Activated naive CD4-positive, alpha-beta T cell treated with anti-CD3 and anti-CD28 coated beads, Interleukin-2, amount 50 U/mL, for 16 hours (primary cell): ENCODE data around the gene RCCD1.
A peak's percentile ranks its signal among the peaks of the same experiment; 100 is the strongest.
"Not testable (repeated sequence)": the region's sequence is repeated elsewhere in the genome, so short reads cannot be mapped to it uniquely, and the experiment has no call there.

Experiments
- DNase-seq: peaks from one replicate; pipeline ENCODE4 v3.0.0-alpha.2; 2020

RCCD1 gene

GRCh38 chr15:90954712-90955623 lies at the start of gene RCCD1:
RCCD1 (plus strand) TSS chr15:90954884; CDS start chr15:90956735, 1,851 bp downstream.
- peak; percentile 89 for DNase-seq

- DNase-seq = no peak
Observed at GRCh38 chr15:90905306-90906180, 49.1 kb upstream of the RCCD1 start.

- DNase-seq = no peak
Observed at GRCh38 chr15:90906181-90906849, 48.4 kb upstream of the RCCD1 start.

- no peak for DNase-seq
Observed at GRCh38 chr15:90907051-90907660, 47.5 kb upstream of the RCCD1 start.

- no peak for DNase-seq
Observed at GRCh38 chr15:90907838-90908507, 46.7 kb upstream of the RCCD1 start.

GRCh38 chr15:90909449-90909848 lies 45.2 kb upstream of the RCCD1 start:
- not testable (repeated sequence) for DNase-seq

- no peak for DNase-seq
Observed at GRCh38 chr15:90909976-90910375, 44.7 kb upstream of the RCCD1 start.

GRCh38 chr15:90910441-90911301 lies 44.0 kb upstream of the RCCD1 start:
- no peak for DNase-seq

- no peak for DNase-seq
Observed at GRCh38 chr15:90911302-90911623, 43.4 kb upstream of the RCCD1 start.

- no peak for DNase-seq
Observed at GRCh38 chr15:90911906-90912769, 42.5 kb upstream of the RCCD1 start.

- no peak for DNase-seq
Observed at GRCh38 chr15:90912770-90913075, 42.0 kb upstream of the RCCD1 start.

- DNase-seq = no peak
Observed at GRCh38 chr15:90913398-90913944, 41.2 kb upstream of the RCCD1 start.

GRCh38 chr15:90914305-90915080 lies 40.2 kb upstream of the RCCD1 start:
- no peak for DNase-seq

GRCh38 chr15:90915216-90915807 lies 39.4 kb upstream of the RCCD1 start:
- DNase-seq = no peak

GRCh38 chr15:90915808-90916440 lies 38.8 kb upstream of the RCCD1 start:
- DNase-seq = no peak

- no peak for DNase-seq
Observed at GRCh38 chr15:90916461-90916860, 38.2 kb upstream of the RCCD1 start.

- no peak for DNase-seq
Observed at GRCh38 chr15:90917569-90917968, 37.1 kb upstream of the RCCD1 start.

- no peak for DNase-seq
Observed at GRCh38 chr15:90918034-90918788, 36.5 kb upstream of the RCCD1 start.
